ENCODE measurements around the gene PSMG4.

PSMG4 gene

DNA sequence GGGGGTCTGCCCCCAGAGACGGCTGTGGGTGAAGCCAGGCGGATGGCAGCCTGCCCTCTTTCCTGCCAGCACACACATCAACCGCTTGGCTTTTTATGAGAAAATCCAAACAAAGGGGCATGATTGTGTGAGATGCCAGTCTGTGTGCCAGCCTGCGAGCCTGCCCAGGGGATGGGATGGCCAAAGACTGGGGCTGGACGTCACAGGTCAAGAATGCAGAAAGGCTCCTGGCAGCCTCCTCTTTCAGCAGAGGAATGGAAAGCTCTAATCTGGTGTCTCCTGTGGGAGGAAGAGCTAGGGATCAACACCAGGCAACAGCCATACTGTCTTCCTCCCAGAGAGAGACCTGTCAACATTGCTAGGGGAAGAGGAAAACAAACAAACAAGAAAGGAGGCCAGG lies 47.1 kb upstream of the PSMG4 start:
- Histone ChIP-seq H3F3A (ENCODE audit: insufficient read depth) (no peaks in the 10 kb centered on the region), H3K36me3 (ENCODE audit: low read length) (no peaks in the 10 kb centered on the region), H3K27me3 (ENCODE audit: low read length) (no peaks in the 10 kb centered on the region), H3K9me3 (ENCODE audit: insufficient read depth, low read length) (no peaks in the 10 kb centered on the region), H2AFZ (ENCODE audit: low read depth, low read length, severe bottlenecking) (no peak overlapping the region), H3K4me2 (ENCODE audit: low read depth, low read length, poor library complexity, severe bottlenecking) (no peak overlapping the region), H3K27ac (ENCODE audit: low read depth, low read length) (no peak overlapping the region), H3K9me2 (replicated peaks; ENCODE audit: insufficient read depth, low read length) (no peaks in the 10 kb centered on the region), H3K4me3 (ENCODE audit: insufficient read depth, low read length, poor library complexity, severe bottlenecking) (no peak overlapping the region), H3K79me2 (ENCODE audit: insufficient read depth, low read length) (no peaks in the 10 kb centered on the region), H3K9ac (ENCODE audit: low read length) (no peak overlapping the region), H4K20me1 (ENCODE audit: low read depth, low read length) (no peaks in the 10 kb centered on the region)
- no peak for TF ChIP-seq EZH2phosphoT487 (conservative IDR thresholded peaks at IDR 0.05; ENCODE audit: low read length)
- no peak for TF ChIP-seq CTCF (IDR thresholded peaks at IDR 0.05; ENCODE audit: insufficient read depth, low read length, poor library complexity, severe bottlenecking)

GRCh38 chr6:3212261-3212660 lies 46.5 kb upstream of the PSMG4 start:
- no peak overlapping the region for H2AFZ ChIP-seq (ENCODE audit: low read depth, low read length, severe bottlenecking)
- no peak overlapping the region for H3K27ac ChIP-seq (ENCODE audit: low read depth, low read length)
- H4K20me1 ChIP-seq (ENCODE audit: low read depth, low read length) = no peaks in the 10 kb centered on the region
- no peak overlapping the region for H3K9ac ChIP-seq (ENCODE audit: low read length)
- no peaks in the 10 kb centered on the region for H3K79me2 ChIP-seq (ENCODE audit: insufficient read depth, low read length)
- H3K9me2 ChIP-seq (replicated peaks; ENCODE audit: insufficient read depth, low read length) = no peaks in the 10 kb centered on the region
- no peaks in the 10 kb centered on the region for H3K27me3 ChIP-seq (ENCODE audit: low read length)
- no peaks in the 10 kb centered on the region for H3K36me3 ChIP-seq (ENCODE audit: low read length)
- H3K4me2 ChIP-seq (ENCODE audit: low read depth, low read length, poor library complexity, severe bottlenecking) = no peak overlapping the region
- H3K9me3 ChIP-seq (ENCODE audit: insufficient read depth, low read length) = no peaks in the 10 kb centered on the region
- H3F3A ChIP-seq (ENCODE audit: insufficient read depth) = no peaks in the 10 kb centered on the region
- H3K4me3 ChIP-seq (ENCODE audit: insufficient read depth, low read length, poor library complexity, severe bottlenecking) = no peak overlapping the region
- no peak for TF ChIP-seq EZH2phosphoT487 (conservative IDR thresholded peaks at IDR 0.05; ENCODE audit: low read length)
- TF ChIP-seq CTCF (IDR thresholded peaks at IDR 0.05; ENCODE audit: insufficient read depth, low read length, poor library complexity, severe bottlenecking) = no peak

DNA sequence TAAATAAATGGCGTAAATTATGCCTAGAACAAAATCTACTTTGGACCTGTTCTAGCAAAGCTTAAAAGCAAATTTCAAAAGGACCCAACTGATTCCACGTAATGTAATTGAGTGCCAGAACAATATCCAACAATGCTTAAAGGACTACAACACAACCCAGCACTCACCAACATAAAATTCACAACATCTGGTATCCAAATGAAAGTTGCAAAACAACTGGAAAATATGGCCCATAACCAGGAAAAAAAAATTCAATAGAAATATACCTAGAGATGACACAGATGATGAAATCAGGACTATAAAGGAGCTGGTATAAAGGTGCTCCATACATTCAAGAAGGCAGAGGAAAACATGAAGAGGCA lies 45.4 kb upstream of the PSMG4 start:
- H3K9ac ChIP-seq (ENCODE audit: low read length) = no peak overlapping the region
- no peaks in the 10 kb centered on the region for H3K27me3 ChIP-seq (ENCODE audit: low read length)
- no peak overlapping the region for H3K4me2 ChIP-seq (ENCODE audit: low read depth, low read length, poor library complexity, severe bottlenecking)
- no peak overlapping the region for H3K4me3 ChIP-seq (ENCODE audit: insufficient read depth, low read length, poor library complexity, severe bottlenecking)
- no peaks in the 10 kb centered on the region for H3K36me3 ChIP-seq (ENCODE audit: low read length)
- H3K27ac ChIP-seq (ENCODE audit: low read depth, low read length) = no peak overlapping the region
- H4K20me1 ChIP-seq (ENCODE audit: low read depth, low read length) = no peaks in the 10 kb centered on the region
- no peaks in the 10 kb centered on the region for H3K79me2 ChIP-seq (ENCODE audit: insufficient read depth, low read length)
- no peak for TF ChIP-seq CTCF (IDR thresholded peaks at IDR 0.05; ENCODE audit: insufficient read depth, low read length, poor library complexity, severe bottlenecking)
- no peak for TF ChIP-seq EZH2phosphoT487 (conservative IDR thresholded peaks at IDR 0.05; ENCODE audit: low read length)
- H3K9me3 ChIP-seq (ENCODE audit: insufficient read depth, low read length) = no peaks in the 10 kb centered on the region
- no peaks in the 10 kb centered on the region for H3K9me2 ChIP-seq (replicated peaks; ENCODE audit: insufficient read depth, low read length)
- H2AFZ ChIP-seq (ENCODE audit: low read depth, low read length, severe bottlenecking) = no peak overlapping the region
- H3F3A ChIP-seq (ENCODE audit: insufficient read depth) = no peaks in the 10 kb centered on the region

DNA sequence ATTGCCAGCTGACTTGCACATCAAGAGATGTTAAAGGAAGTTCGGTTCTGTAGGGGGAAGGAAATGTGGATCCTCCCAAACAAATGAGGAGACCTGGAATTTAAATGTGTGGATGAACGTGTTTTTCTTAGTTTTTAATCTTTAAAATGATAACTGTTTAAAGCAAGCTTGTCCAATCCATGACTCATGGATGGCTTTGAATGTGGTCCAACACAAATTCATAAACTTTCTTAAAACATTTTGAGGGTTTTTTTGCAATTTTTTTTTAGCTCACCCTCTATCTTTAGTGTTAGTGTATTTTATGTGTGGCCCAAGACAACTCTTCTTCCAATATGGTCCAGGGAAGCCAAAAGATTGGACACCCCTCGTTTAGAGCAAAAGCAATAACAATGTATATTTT lies 43.8 kb upstream of the PSMG4 start:
- no peaks in the 10 kb centered on the region for H3K9me3 ChIP-seq (ENCODE audit: insufficient read depth, low read length)
- no peak overlapping the region for H2AFZ ChIP-seq (ENCODE audit: low read depth, low read length, severe bottlenecking)
- H3K27me3 ChIP-seq (ENCODE audit: low read length) = no peaks in the 10 kb centered on the region
- no peak overlapping the region for H3K4me3 ChIP-seq (ENCODE audit: insufficient read depth, low read length, poor library complexity, severe bottlenecking)
- no peak overlapping the region for H3K27ac ChIP-seq (ENCODE audit: low read depth, low read length)
- H4K20me1 ChIP-seq (ENCODE audit: low read depth, low read length) = no peaks in the 10 kb centered on the region
- H3K36me3 ChIP-seq (ENCODE audit: low read length) = no peaks in the 10 kb centered on the region
- no peak overlapping the region for H3K4me2 ChIP-seq (ENCODE audit: low read depth, low read length, poor library complexity, severe bottlenecking)
- no peaks in the 10 kb centered on the region for H3K9me2 ChIP-seq (replicated peaks; ENCODE audit: insufficient read depth, low read length)
- no peak overlapping the region for H3K9ac ChIP-seq (ENCODE audit: low read length)
- H3K79me2 ChIP-seq (ENCODE audit: insufficient read depth, low read length) = no peaks in the 10 kb centered on the region
- TF ChIP-seq CTCF (IDR thresholded peaks at IDR 0.05; ENCODE audit: insufficient read depth, low read length, poor library complexity, severe bottlenecking) = no peak
- TF ChIP-seq EZH2phosphoT487 (conservative IDR thresholded peaks at IDR 0.05; ENCODE audit: low read length) = no peak
- no peaks in the 10 kb centered on the region for H3F3A ChIP-seq (ENCODE audit: insufficient read depth)
